GM13977 (cell line): Measurements from ENCODE around the gene SPDYE6.

Experiments
- DNase-seq: peaks from one replicate; pipeline ENCODE4 v3.0.0; 2012; ENCODE audit warnings: low spot score
- CTCF ChIP-seq: IDR thresholded peaks from 2 replicates; pipeline ENCODE4 v1.5.1; 2012; ENCODE audit warnings: mild to moderate bottlenecking, control low read depth; ENCODE audit not compliant: insufficient read depth; ENCODE audit errors: extremely low read depth, missing control alignments
- in situ Hi-C: fragments of 300-500 bp; cut with MboI; formaldehyde crosslinking; loops from one replicate; pipeline ENCODE4 v1.12.0; 2022; ENCODE audit warnings: low sequenced_read_pairs, low pct_unique_long_range_greater_than_20kb, mixed read lengths, inconsistent platforms; ENCODE audit not compliant: unreplicated experiment

SPDYE6 gene

GRCh38 chr7:102313997-102314780, 42.1 kb downstream of the SPDYE6 start:
- in situ Hi-C loops = no loop called here
- DNase-seq = no peak
- no peak for TF ChIP-seq CTCF

GRCh38 chr7:102312317-102312716, 43.9 kb downstream of the SPDYE6 start:
- in situ Hi-C loops = no loop called here
- TF ChIP-seq CTCF = no peak
- DNase-seq = no peak

- TF ChIP-seq CTCF = no peak
- in situ Hi-C loops = no loop called here
These were observed 45.8 kb downstream of the SPDYE6 start for GRCh38 chr7:102310414-102310815.

GRCh38 chr7:102306916-102307677, 49.1 kb downstream of the SPDYE6 start:
- DNase-seq = peak; percentile 80
- TF ChIP-seq CTCF = no peak
- in situ Hi-C loops = no loop called here

More at GRCh38 chr7:102310414-102310815, 45.8 kb downstream of the SPDYE6 start:
- no peak for DNase-seq

- no peak for TF ChIP-seq CTCF
- DNase-seq = peak; percentile 68
- in situ Hi-C loops = no loop called here
These were observed 50.6 kb downstream of the SPDYE6 start for GRCh38 chr7:102305414-102306268.

- no peak for TF ChIP-seq CTCF
- in situ Hi-C loops = no loop called here
- no peak for DNase-seq
These were observed 51.6 kb downstream of the SPDYE6 start for GRCh38 chr7:102304668-102305067.
